Skeletal muscle tissue (tissue), 4 donors: ENCODE results near the gene PXMP4. TPM values are rescaled to one million over a fixed set of nuclear protein-coding genes. Genes with fewer than 3 reads are reported as not detected.
A peak's percentile ranks its signal among the peaks of the same experiment; 100 is the strongest.

Experiments
- H3K27ac ChIP-seq: one replicate; pipeline ENCODE4 v1.7.0; 2013; ENCODE audit warnings: mild to moderate bottlenecking, low read depth, low read length, inconsistent platforms
- H3K27me3 ChIP-seq, 3 donors: one replicate each; pipeline ENCODE4 v1.7.0; 2013; ENCODE audit warnings: low read length in 3 of 3; ENCODE audit not compliant: control insufficient read depth in 3 of 3, insufficient read depth in 3 of 3
- H3K36me3 ChIP-seq, 3 donors: one replicate each; pipeline ENCODE4 v1.7.0; 2013; ENCODE audit warnings: low read length in 3 of 3; ENCODE audit not compliant: control insufficient read depth in 3 of 3, insufficient read depth in 3 of 3
- H3K4me1 ChIP-seq, 3 donors: one replicate each; pipeline ENCODE4 v1.7.0; 2013; ENCODE audit warnings: low read length in 3 of 3, mild to moderate bottlenecking in 3 of 3; ENCODE audit not compliant: control insufficient read depth in 3 of 3, insufficient read depth in 3 of 3
- H3K4me3 ChIP-seq, 3 donors: one replicate each; pipeline ENCODE4 v1.7.0; 2013; ENCODE audit warnings: low read length in 3 of 3
- H3K9ac ChIP-seq, 3 donors: one replicate each; pipeline ENCODE4 v1.7.0; 2013; ENCODE audit warnings: low read length in 3 of 3, mild to moderate bottlenecking in 3 of 3, moderate library complexity in 2 of 3, low read depth in 1 of 3
- H3K9me3 ChIP-seq, 3 donors: one replicate each; pipeline ENCODE4 v1.7.0; 2013; ENCODE audit warnings: low read length in 3 of 3; ENCODE audit not compliant: control insufficient read depth in 3 of 3
- total RNA-seq: library from RNA; depleted of rRNA; stranded (reverse); fragments of >200 nt; gene quantifications from one replicate; pipeline ENCODE4 v1.2.3, GENCODE V29; 2014
- donor health status: Osteomylitis.

PXMP4 gene
- total RNA-seq, 1 donor from 2014 or later, result 7.3 TPM

GRCh38 chr20:33725607-33726264 is 5.6 kb upstream of the PXMP4 start:
- Histone ChIP-seq H3K4me1 (peaks cover 0 to 2% (median 0%) of the 10 kb centered on the region in 3 donors), H3K4me3 (no peak overlapping the region), H3K36me3 (no peaks in the 10 kb centered on the region), H3K27ac (no peak overlapping the region), H3K27me3 (no peaks in the 10 kb centered on the region), H3K9me3 (no peaks in the 10 kb centered on the region), H3K9ac (no peak overlapping the region)

GRCh38 chr20:33724439-33725094 is 4.5 kb upstream of the PXMP4 start:
- no peaks in the 10 kb centered on the region for H3K9me3 ChIP-seq
- H3K27ac ChIP-seq, result no peak overlapping the region
- H3K27me3 ChIP-seq, result no peaks in the 10 kb centered on the region
- no peak overlapping the region for H3K9ac ChIP-seq
- peaks cover 0 to 2% (median 0%) of the 10 kb centered on the region in 3 donors for H3K36me3 ChIP-seq
- peaks cover 4 to 9% (median 6%) of the 10 kb centered on the region in 3 donors for H3K4me1 ChIP-seq
- H3K4me3 ChIP-seq, result no peak overlapping the region

DNA sequence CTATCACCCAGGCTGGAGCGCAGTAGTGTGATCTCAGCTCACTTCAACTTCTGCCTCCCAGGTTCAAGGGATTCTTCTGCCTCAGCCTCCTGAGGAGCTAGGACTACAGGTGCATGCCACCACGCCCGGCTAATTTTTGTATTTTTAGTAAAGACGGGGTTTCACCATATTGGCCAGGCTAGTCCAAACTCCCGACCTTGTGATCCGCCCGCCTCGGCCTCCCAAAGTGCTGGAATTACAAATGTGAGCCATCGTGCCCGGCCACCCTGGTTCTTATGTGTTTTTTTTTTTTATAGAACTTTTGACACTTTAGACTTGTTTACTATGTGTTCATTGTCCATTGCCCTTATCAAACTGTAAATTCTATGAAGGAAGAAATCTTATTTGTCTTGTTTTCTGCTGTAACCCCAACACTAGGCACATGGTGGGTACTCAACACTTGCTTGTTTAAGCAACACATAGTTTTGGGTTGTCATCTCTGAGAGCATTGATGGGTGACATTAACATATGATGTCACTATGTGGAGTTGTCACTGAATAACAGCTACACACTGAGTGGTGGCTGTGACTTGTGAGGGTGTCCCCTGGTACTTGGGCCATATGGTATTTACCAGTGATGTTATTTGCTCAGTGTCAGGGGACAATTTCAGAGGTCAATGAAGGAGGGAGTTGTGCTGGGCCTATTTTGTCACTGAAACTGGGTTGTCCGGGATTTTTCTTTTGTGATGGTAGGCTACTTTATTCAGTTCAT is 1.5 kb upstream of the PXMP4 start:
- Histone ChIP-seq H3K9me3 (no peaks in the 10 kb centered on the region), H3K4me3 (no peak overlapping the region), H3K9ac (no peak overlapping the region), H3K27ac (no peak overlapping the region), H3K4me1 (peaks cover 10 to 15% (median 12%) of the 10 kb centered on the region in 3 donors), H3K36me3 (peaks cover 0 to 2% (median 0%) of the 10 kb centered on the region in 3 donors), H3K27me3 (no peaks in the 10 kb centered on the region)

DNA sequence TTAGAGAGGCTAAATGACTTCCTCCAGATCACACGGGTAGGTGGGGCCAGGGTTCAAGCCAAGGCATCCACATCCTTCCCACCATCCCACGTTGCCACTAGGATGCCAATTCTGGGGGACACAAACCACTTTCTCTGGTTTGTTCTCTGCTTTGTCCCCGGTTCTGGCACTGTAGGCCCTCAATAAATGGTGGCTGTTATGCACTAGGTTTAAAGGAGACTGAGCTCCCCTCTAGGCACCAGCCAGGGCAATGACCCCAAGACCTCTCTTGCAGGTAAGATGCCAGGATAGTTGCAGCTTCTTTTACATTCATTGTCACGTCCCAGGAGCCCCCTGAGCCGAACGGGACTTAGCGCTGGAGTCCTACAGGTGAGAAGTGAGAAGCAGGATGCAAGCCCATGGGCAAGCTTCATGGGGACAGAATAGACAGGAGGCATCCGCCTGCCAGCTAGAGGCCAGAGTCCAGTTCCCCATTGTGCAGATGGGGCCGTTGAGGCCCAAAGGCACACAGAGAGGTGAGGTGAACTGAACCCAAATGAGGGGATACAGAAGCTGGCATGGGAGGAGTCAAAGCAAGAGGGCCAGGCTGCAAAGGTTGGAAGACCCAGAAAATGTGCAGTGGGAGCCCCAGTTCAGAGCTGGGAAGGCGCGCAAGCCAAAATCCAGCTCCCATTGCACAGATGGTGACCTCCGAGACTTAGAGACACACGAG is 677 bp downstream of the PXMP4 start:
- peak overlapping the region; percentile 89 to 98 (median 93) for H3K9ac ChIP-seq
- peak overlapping the region; percentile 63 for H3K27ac ChIP-seq
- peaks cover 10 to 15% (median 12%) of the 10 kb centered on the region in 3 donors for H3K4me1 ChIP-seq
- peak overlapping the region; percentile 92 to 99 (median 99) for H3K4me3 ChIP-seq
- no peaks in the 10 kb centered on the region for H3K27me3 ChIP-seq
- H3K36me3 ChIP-seq, result peaks cover 3 to 5% (median 4%) of the 10 kb centered on the region in 3 donors
- H3K9me3 ChIP-seq, result no peaks in the 10 kb centered on the region

DNA sequence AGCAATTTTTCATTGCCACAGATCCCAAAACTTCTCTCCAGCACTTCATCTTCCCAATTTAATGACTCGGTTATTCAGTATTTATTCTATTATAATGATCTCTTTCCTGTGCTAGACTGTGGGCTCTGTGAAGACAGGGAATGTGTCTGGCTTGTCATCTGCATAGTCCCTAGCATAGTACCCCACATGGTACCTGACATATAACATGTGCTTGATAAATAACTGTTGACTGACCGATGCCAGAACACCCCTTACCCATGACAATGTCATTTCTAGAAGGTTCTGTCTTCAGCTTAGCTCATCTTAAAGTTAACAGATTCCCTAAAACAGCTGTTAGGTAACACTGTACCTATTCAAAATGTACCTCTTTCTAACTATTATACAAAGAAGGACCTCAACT is 3.6 kb downstream of the PXMP4 start:
- no peaks in the 10 kb centered on the region for H3K27me3 ChIP-seq
- peaks cover 20 to 28% (median 27%) of the 10 kb centered on the region in 3 donors for H3K36me3 ChIP-seq
- no peaks in the 10 kb centered on the region for H3K9me3 ChIP-seq
- H3K27ac ChIP-seq, result no peak overlapping the region
- H3K4me1 ChIP-seq, result peaks cover 10 to 15% (median 12%) of the 10 kb centered on the region in 3 donors
- H3K4me3 ChIP-seq, result no peak overlapping the region
- H3K9ac ChIP-seq, result no peak overlapping the region

- Histone ChIP-seq H3K9ac (no peak overlapping the region), H3K9me3 (no peaks in the 10 kb centered on the region), H3K27ac (no peak overlapping the region), H3K4me3 (no peak overlapping the region), H3K36me3 (peaks cover 28 to 37% (median 37%) of the 10 kb centered on the region in 3 donors), H3K4me1 (no peaks in the 10 kb centered on the region), H3K27me3 (no peaks in the 10 kb centered on the region)
Measured at GRCh38 chr20:33713865-33714367, 6.2 kb downstream of the PXMP4 start.

- peaks cover 35 to 48% (median 45%) of the 10 kb centered on the region in 3 donors for H3K36me3 ChIP-seq
- no peaks in the 10 kb centered on the region for H3K27me3 ChIP-seq
- H3K4me3 ChIP-seq, result no peak overlapping the region
- no peak overlapping the region for H3K9ac ChIP-seq
- H3K9me3 ChIP-seq, result no peaks in the 10 kb centered on the region
- H3K4me1 ChIP-seq, result no peaks in the 10 kb centered on the region
- no peak overlapping the region for H3K27ac ChIP-seq
Measured at GRCh38 chr20:33711446-33711738, 8.7 kb downstream of the PXMP4 start.

- Histone ChIP-seq H3K4me3 (no peak overlapping the region), H3K9me3 (no peaks in the 10 kb centered on the region), H3K9ac (no peak overlapping the region), H3K36me3 (peaks cover 38 to 49% (median 45%) of the 10 kb centered on the region in 3 donors), H3K27ac (no peak overlapping the region), H3K4me1 (no peaks in the 10 kb centered on the region), H3K27me3 (no peaks in the 10 kb centered on the region)
Measured at GRCh38 chr20:33710681-33711445, 9.2 kb downstream of the PXMP4 start.

GRCh38 chr20:33709905-33710541 is 10.1 kb downstream of the PXMP4 start:
- H3K4me1 ChIP-seq, result no peaks in the 10 kb centered on the region
- H3K4me3 ChIP-seq, result no peak overlapping the region
- H3K27me3 ChIP-seq, result no peaks in the 10 kb centered on the region
- H3K9me3 ChIP-seq, result no peaks in the 10 kb centered on the region
- no peak overlapping the region for H3K9ac ChIP-seq
- H3K27ac ChIP-seq, result no peak overlapping the region
- peaks cover 38 to 49% (median 45%) of the 10 kb centered on the region in 3 donors for H3K36me3 ChIP-seq
